ENCODE data around the gene ZNF541.

Gene ZNF541

GRCh38 chr19:47545061-47545948 lies 27.6 kb downstream of the ZNF541 start:
- no peak for DNase-seq (ENCODE audit: low spot score)

GRCh38 chr19:47544476-47544875 lies 28.5 kb downstream of the ZNF541 start:
- no peak for DNase-seq (ENCODE audit: low spot score)

GRCh38 chr19:47544075-47544474 lies 28.9 kb downstream of the ZNF541 start:
- DNase-seq (ENCODE audit: low spot score), result no peak

- no peak for DNase-seq (ENCODE audit: low spot score)
Observed at GRCh38 chr19:47542030-47542475, 30.9 kb downstream of the ZNF541 start.

GRCh38 chr19:47541518-47541917 lies 31.4 kb downstream of the ZNF541 start:
- DNase-seq (ENCODE audit: low spot score), result peak; percentile 47

- DNase-seq (ENCODE audit: low spot score), result no peak
Observed at GRCh38 chr19:47540748-47541147, 32.2 kb downstream of the ZNF541 start.

GRCh38 chr19:47539747-47540311 lies 33.1 kb downstream of the ZNF541 start:
- DNase-seq (ENCODE audit: low spot score), result no peak

- no peak for DNase-seq (ENCODE audit: low spot score)
Observed at GRCh38 chr19:47538812-47539211, 34.1 kb downstream of the ZNF541 start.

- DNase-seq (ENCODE audit: low spot score), result no peak
Observed at GRCh38 chr19:47537493-47537892, 35.5 kb downstream of the ZNF541 start.

GRCh38 chr19:47534628-47535027 lies 38.3 kb downstream of the ZNF541 start:
- no peak for DNase-seq (ENCODE audit: low spot score)

GRCh38 chr19:47531640-47532387 lies 41.1 kb downstream of the ZNF541 start:
- no peak for DNase-seq (ENCODE audit: low spot score)

- DNase-seq (ENCODE audit: low spot score), result no peak
Observed at GRCh38 chr19:47529018-47529742, 43.8 kb downstream of the ZNF541 start.

GRCh38 chr19:47526798-47527197 lies 46.1 kb downstream of the ZNF541 start:
- no peak for DNase-seq (ENCODE audit: low spot score)

GRCh38 chr19:47523473-47523872 lies 49.5 kb downstream of the ZNF541 start:
- no peak for DNase-seq (ENCODE audit: low spot score)

Data from CD4-positive, alpha-beta T cell treated with Interleukin-6 at 100 ng/mL for 8 hours (primary cell).